ENCODE results near the gene UGCG.
"Not testable (repeated sequence)": the region's sequence is repeated elsewhere in the genome, so short reads cannot be mapped to it uniquely, and the experiment has no call there.

UGCG gene

DNA sequence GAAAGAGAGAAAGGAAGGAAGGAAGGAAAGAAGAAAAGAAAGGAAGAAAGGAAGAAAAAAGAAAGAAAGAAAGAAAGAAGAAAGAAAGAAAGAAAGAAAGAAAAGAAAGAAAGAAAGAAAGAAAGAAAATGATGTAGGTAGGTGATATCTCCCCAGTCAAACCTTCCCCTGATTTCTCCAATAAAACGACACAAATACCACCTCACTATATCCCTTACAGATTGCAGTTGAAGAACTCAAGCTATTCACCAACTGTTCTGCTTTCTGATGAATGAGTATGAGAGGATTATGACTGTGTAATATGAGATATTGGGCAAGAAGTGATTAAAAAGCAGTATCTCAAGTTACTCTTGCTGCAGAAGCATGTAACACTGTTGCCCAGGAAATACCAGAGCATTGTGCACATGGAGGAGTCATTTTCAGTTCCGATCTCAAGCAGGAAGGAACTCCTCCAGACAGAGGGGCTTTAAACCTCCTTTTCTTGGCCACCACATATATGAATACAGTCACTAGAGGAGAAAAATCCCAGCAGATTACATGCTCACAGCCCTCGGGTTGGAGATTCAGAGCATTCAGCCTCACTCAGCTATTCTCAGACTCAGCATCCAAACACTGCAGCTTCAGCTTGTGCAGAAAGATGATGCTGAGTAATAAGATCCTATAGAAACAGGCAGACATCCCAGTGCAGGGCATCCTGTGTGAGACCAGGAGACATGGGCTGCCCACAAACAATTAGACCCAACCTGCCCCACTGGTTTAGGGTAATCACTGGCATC, 61.4 kb downstream of the UGCG start:
- DNase-seq: peak; percentile 44

DNA sequence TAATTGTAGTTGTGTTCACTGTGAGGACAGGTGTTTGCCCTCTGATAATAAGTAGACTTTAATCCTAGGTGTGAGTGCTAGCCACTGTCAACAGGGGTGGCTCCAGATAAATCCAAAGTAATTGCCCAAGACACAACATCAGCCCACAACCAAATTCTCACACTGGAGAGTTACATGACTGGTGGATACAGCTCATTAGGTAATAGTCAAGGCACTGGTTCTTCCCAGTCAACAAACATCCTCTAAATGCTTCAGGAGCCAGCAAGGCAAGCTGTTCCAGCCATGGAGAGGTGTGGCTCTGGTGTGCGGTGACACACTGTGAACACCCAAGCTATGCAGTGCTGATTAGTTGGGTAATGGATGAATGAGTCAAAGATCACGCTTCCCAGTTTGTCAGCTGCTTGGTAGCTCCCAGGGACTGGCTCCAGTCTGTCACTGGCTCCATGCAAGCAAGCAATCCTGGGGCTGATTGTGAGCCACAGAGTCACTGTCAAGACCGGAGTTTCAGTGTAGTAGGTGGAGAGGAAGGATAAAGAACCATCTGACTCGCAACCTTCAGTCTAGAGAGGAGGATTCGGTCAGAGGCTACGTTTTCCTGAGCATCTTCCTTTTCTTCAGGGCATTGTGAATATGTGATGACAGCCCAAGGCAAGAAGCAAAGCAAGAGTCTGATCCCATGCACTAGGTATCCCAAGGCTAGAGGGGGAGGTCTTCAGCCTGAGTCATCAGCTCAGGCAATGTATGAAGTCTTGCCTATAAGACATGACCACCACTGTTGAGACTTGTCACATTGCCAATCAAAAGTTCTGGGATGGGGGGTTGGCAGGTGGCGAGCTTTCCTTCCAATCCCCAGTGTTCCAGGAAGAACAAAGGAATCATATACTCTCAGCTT, 63.1 kb downstream of the UGCG start:
- no peak for DNase-seq

DNA sequence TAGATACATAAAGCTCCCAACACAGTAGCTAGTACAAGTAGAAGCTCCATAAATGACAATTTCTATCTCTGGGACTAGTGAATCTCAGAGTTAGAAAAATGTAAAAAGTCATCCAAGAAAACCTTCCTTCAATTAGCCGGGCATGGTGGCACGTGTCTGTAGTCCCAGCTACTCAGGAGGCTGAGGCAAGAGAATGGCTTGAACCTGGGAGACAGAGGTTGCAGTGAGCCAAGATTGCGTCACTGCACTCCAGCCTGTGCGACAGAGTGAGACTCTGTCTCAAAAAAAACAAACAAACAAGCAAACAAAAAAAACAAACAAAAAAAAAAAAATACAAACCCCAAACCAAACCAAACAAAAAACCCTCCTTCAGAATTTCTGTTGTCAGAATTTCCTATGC, 63.9 kb downstream of the UGCG start:
- DNase-seq: not testable (repeated sequence)

DNA sequence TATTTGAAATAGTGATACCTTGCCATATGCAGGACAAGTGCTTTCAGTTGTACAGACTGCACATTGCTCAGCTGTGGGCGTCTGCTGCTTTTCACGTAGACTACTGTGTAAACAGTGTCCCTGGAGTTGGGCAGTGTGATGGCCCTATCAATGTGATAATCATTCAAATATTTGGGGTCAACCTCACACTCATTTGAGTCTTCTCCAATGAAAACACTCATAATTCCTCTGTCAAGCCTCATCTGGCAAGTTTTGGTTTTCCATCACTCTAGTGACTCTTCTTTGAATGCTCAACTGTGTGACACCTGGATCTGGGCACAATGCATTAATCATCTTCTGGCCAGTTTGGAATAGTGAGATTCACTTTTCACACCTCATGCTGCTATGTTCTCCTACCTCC, 64.4 kb downstream of the UGCG start:
- no peak for DNase-seq

DNA sequence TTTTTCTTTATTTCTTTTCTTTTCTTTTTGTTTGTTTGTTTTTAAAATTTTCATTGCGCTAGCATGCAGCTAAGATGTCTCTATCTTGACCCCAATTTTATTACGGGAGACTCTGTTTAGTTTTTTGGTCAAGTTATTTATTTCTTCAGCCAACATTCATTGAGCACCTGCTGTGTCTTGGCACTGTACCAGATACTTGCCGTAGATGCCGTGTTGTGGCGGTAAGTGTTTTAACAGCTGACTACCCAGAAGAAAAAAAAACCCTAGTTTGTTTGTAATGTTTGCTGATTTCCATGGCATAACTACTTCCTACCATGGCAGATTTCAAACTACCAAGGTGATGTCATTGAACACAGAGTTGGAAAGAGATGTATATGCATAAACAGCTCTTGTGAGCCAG, 65.0 kb downstream of the UGCG start:
- DNase-seq: peak; percentile 39

DNA sequence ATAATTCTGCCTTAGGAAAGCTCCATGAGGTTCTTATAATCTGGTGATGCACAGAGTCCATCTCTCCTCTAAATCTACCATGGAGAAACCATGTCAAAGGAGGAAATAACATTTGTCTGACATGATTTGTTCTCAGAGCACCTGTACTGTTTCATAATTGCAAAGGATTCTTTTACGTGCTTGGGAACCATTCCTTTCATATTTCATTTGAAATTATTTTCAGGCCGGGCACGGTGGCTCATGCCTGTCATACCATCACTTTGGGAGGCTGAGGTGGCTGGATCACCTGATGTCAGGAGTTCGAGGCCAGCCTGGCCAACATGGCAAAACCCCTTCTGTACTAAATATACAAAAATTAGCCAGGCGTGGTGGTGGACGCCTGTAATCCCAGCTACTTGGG, 65.4 kb downstream of the UGCG start:
- DNase-seq: no peak

DNA sequence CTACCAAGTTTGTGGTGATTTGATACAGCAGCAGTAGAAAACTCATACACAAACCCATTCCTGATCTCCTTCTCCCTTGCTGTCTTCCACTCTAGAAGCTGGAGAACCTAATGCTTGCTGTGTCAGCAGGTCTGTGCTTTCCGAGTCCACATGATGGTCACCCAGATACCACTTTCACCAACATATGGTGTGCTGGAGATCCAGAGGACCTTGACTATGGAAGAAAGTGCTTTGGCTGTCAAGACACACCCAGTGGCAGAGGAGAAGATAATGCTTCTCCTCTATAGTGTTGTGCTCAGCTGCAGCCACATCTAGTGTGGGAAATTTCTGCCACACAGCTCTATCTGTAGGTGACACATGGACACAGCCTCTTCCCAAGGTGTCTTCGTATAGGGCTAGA, 67.4 kb downstream of the UGCG start:
- no peak for DNase-seq

DNA sequence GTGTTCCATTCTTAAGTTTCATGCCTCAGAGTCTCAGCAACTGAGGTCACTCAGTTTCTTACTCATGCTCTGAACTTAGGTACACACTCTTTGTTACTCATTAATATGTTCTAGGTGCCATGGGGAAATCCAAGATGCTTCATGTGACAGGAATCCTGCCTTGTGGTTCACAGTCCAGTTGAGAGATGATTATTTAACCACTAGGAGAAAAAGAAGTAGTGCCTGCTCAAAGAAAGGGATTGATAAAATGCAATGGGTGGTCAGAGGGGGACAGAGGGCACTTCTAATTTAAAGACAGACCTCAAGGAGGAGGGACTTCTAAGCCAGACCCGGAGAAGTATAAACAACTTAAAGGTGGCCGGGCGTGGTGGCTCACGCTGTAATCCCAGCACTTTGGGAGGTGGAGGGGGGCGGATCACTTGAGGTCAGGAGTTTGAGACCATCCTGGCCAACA, 69.0 kb downstream of the UGCG start:
- no peak for DNase-seq

DNA sequence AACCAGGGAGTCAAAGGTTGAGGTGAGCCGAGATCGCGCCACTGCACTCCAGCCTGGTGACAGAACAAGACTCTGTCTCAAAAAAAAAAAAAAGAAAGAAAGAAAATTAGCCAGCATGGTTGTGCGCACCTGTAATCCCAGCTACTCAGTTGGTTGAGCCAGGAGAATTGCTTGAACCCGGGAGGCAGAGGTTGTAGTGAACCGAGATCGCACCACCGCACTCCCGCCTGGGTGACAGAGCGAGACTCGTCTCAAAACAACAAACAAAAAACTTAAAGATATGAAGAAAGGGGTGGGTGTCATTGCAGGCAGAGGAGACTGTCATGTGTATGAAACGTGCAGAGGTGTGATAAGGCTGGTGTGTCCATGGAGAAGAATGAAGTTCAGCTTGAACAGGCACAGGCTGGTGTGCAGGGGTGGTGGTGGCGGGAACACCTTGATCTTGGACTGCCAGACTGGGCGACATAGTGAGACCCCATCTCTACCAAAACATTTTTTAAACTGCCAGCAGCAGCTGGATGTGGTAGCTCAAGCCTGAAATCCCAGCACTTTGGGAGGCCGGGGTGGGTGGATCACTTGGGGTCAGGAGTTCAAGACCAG, 69.6 kb downstream of the UGCG start:
- DNase-seq: no peak

DNA sequence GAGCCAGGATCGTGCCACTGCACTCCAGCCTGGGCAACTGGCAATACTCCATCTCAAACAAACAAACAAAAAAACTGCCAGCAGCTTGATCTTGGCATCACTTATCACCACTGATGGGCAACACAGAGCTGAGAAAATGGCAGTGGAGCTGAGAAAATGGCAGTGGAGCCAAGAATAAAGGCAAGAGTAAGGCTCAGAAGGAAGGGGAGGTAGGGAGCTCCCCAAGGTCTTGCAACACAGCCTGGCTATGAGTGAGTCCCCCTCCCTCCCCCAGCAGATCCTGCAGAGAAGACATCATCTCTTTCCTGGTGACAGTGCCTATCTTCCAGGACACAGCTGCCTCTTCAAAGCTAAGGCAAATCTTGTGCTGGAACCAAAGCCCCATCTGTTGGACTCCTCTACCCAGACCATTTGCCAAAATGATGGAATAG, 70.3 kb downstream of the UGCG start:
- no peak for DNase-seq

DNA sequence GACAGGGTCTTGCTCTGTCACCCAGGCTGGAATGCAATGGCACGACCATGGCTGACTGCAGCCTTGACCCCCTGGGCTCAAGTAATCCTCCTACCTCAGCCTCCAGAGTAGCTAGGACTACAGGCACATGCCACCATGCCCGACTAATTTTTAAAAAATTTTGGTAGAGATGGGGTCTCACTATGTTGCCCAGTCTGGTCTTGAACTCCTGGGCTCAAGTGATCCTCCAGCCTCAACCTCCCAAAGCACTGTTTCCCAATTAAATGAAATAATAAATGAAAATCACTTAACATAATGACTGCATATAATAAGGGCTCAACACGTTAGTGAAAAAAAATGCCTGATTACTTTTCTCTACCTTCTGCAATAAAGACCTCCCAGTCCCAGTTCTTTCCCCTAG, 71.0 kb downstream of the UGCG start:
- no peak for DNase-seq

DNA sequence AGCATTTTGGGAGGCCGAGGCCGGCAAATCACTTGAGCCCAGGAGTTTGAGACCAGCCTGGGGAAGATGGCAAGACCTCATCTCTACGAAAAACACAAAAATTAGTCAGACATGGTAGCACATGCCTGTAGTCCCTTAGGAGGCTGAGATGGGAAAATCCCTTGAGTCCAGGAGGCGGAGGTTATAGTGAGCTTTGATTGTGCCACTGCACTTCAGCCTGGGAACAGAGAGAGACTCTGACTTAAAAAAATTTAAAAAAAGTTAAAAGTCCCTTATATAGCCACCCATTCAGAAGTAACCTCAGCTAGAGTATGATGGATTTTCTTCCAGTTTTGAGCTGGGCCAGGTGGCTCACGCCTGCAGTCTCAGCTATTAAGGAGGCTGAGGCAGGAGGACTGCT, 72.4 kb downstream of the UGCG start:
- no peak for DNase-seq

DNA sequence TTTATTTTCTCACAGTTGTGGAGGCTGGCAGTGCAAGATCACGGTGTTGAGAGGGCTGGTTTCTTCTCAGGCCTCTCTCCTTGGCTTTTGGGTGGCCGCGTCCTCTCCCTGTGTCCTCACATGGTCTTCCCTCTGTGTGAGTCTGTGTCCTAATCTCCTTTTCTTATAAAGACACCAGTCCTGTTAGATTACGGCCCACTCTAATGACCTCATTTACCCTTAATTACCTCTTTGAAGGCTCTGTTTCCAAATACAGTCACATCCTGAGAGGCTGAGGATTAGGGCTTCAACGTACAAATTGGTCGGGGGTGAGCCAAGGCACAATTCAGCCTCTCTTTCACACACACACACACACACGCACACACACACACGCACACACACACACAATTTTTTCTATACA, 73.0 kb downstream of the UGCG start:
- DNase-seq: no peak

DNA sequence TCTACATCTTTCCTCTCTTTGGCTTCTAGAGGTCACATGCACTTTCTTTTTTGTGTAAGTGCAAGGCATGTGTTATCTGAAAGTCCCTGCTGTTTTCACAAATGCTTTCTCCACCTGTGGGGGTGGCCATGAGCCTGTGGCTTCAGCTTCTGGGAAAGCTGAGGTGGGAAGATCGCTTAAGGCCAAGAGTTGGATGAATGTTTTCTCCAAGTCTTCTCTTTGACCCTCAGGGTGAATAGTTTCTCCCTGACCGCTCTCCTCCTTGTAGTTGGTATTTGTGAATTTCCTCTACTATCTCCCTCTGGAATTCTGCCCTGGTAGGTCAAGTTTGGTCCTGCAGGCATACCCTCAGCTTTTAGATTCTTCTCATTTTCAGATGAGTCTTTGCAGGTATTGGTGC, 74.2 kb downstream of the UGCG start:
- no peak for DNase-seq

DNA sequence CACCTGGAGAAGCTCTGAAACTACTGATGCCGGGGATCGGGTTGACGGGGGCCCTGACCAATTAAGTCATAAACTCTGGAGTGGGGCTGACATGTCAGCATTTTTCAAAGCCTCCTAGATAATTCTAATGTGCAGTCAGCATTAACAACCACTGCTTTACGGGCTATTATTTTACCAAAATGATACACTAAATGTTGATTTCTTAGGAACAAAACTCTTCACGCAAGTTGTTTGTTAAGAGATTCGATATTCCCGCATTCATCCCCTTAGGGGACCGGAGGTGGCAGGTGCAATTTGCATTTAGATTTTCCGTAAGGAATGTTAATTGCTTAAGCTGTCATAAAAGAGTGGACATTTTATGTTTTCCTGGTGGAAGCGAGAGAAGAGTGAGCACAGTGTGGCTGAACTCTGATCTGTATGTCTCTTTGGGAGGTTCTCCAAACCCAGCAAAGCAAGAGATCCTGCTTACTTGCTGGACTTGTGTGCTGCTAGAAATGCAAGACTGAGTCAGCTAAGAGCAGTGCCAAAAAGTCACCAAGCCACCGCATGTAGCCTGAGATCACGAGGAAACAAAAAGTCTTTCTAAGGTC, 77.6 kb downstream of the UGCG start:
- DNase-seq: no peak

DNA sequence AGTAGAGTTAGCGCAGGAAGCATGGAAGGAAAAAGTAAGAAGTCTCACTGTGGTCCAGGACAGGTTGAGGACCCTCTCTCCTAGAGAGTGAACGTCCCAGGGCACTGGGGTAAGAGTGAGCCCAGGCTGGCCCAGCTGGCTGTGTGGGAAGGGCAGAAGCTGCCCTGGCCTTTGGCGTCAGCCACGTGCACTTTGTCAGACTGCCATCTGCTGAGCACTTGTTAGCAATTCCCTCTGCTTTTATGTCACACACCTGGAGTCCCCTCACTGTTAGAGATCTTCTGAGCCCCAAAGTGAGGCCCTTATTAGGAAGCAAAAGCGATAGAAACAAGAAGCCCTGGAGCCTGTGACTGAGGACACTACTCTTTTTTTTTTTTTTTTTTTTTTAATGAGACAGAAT, 79.1 kb downstream of the UGCG start:
- no peak for DNase-seq

DNA sequence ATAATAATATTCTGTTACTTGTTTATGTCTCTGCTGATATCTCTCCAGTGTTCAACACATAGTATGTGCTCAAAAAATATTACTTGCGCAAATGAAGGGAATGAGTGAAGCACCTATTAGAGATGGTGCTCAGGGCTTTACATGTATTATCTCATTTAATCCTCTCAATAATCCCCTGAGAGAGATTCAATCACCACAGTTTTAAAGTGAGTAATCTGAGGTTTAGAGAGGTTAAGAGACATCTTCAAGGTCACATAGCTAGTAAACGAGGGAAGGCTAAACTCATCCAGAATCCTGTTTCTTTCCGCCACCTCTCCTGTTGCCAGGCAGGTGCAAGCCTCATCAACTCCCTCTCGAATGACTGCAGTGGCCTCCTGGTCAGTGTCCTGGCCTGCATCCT, 82.0 kb downstream of the UGCG start:
- DNase-seq: no peak

DNA sequence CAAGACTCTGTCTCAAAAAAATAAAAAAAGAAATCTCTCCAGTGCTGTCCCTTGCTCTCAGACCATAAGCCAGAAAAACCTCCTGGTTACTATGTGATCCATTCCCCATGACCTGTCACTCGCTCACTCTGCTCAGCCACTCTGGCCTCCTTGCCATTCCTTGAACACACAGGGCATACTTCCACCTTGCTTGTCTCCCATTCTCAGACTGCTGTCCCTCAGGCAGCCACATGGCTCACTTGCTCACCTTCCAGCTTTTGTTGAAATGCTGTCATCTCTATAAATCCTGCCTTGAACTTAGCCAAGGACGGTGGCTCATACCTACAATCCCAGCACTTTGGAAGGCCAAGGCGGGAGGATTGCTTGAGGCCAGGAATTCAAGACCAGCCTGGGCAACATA, 82.9 kb downstream of the UGCG start:
- no peak for DNase-seq

DNA sequence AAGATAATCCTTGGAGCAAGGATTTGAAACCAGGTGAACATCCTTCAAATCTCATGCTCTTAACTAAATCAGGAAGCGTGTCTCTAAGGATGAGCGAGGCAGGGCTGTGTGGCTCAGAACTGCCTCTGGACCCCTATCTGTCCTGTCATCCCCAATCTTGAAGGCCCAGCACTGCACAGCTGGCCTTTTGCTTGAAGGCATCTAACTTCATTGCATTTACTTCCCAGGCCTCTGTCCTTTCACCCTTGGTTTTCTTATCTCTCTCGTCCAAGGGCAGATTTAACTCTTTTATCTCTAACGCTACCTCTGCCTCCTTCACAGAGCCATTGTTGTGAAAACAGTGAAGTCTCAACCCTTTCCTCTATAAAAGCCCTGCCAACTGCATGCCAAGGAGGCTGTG, 83.8 kb downstream of the UGCG start:
- no peak for DNase-seq

DNA sequence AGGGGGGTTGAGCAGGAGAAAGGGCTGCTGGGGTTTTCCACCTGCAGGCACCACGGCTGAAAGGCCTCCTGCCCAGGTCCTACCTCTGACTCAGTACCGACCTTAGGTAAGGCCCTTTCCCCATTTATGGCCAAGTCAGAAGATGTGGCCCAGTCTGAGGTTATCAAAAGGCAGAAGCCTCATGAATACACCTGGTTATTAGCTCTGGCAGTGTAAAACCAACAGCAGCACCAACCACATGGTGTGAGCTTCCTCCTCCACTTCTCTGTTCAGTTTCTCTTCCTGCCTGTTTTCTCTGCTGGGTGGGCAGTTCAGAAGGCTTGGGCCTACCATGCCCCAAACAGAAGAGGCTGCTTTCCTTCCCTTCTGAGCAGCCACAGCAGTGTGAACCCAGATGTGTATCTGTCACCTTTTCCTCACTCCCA, 86.9 kb downstream of the UGCG start:
- no peak for DNase-seq

DNA sequence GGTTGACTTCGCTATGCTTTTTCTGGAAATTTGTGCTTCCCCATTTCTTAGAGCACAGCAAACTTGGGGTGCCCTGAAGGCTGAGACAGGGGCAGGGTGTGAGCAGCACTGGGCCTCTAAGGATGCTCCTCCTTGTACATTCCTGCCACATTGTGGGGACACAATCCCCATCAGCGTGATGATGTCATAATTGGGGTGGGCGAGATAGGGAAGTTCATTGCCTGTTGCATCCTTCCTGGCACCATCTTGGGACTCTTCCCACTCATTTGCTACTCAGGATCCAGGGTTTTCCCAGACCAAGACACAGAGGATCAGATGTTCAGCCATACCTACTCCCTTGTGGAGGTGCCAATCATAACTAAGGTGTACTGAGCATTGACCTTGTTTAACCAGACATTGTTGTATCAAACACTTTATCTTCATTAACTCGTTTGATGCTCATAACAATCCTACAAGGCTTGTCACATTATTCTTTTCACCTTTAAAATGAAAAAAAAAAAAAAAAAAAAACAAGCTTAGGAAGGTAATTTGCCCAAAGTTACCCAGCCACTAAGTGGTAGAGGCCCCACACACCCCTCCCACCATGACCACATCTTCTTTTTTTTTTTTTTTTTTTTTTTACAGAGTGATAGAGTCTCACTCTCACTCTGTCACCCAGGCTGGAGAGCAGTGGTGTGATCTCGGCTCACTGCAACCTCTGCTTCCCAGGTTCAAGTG, 87.6 kb downstream of the UGCG start:
- no peak for DNase-seq

Data from femur (tissue), 1 donor.